ENCODE measurements around the gene PPP2R5C.
A peak's percentile ranks its signal among the peaks of the same experiment; 100 is the strongest.

Gene PPP2R5C

GRCh38 chr14:101755591-101756324 lies 5.8 kb upstream of the PPP2R5C start:
- DNase-seq: no peak

- no peak for DNase-seq
These were observed 4.3 kb upstream of the PPP2R5C start for GRCh38 chr14:101757064-101757838.

- no peak for DNase-seq
These were observed 3.7 kb upstream of the PPP2R5C start for GRCh38 chr14:101757839-101758211.

- no peak for DNase-seq
These were observed 2.5 kb upstream of the PPP2R5C start for GRCh38 chr14:101758913-101759593.

- peak; percentile 95 to 96 for DNase-seq
These were observed 1.1 kb upstream of the PPP2R5C start for GRCh38 chr14:101760138-101761011.

- DNase-seq: no peak
These were observed 496 bp downstream of the PPP2R5C start for GRCh38 chr14:101761881-101762529.

GRCh38 chr14:101762530-101763101 lies 1.1 kb downstream of the PPP2R5C start:
- no peak for DNase-seq

GRCh38 chr14:101763941-101764709 lies 2.6 kb downstream of the PPP2R5C start:
- DNase-seq: no peak

- no peak for DNase-seq
These were observed 6.3 kb downstream of the PPP2R5C start for GRCh38 chr14:101767618-101768362.

- no peak for DNase-seq
These were observed 8.7 kb downstream of the PPP2R5C start for GRCh38 chr14:101770183-101770582.

- no peak for DNase-seq
These were observed 11.3 kb downstream of the PPP2R5C start for GRCh38 chr14:101772770-101773169.

GRCh38 chr14:101773378-101773777 lies 11.9 kb downstream of the PPP2R5C start:
- no peak for DNase-seq

GRCh38 chr14:101774006-101774795 lies 12.7 kb downstream of the PPP2R5C start:
- no peak for DNase-seq

GRCh38 chr14:101774814-101775213 lies 13.3 kb downstream of the PPP2R5C start:
- no peak for DNase-seq

- no peak for DNase-seq
These were observed 14.3 kb downstream of the PPP2R5C start for GRCh38 chr14:101775826-101776225.

- no peak for DNase-seq
These were observed 14.8 kb downstream of the PPP2R5C start for GRCh38 chr14:101776344-101776743.

GRCh38 chr14:101780390-101780789 lies 18.9 kb downstream of the PPP2R5C start:
- DNase-seq: no peak

- no peak for DNase-seq
These were observed 19.4 kb downstream of the PPP2R5C start for GRCh38 chr14:101780887-101781239.

GRCh38 chr14:101781240-101782061 lies 19.9 kb downstream of the PPP2R5C start:
- no peak for DNase-seq

Data from inflammatory macrophage treated with lipopolysaccharide for 1 hour (primary cell).